Muscle layer of colon (tissue), 2 donors: ENCODE results near the gene BAHCC1.

Experiments used
- H3K27ac ChIP-seq: one replicate; pipeline ENCODE4 v1.7.0; 2013; ENCODE audit warnings: low read depth, mild to moderate bottlenecking, low read length, moderate library complexity
- H3K27me3 ChIP-seq, 2 donors: one replicate each; pipeline ENCODE4 v1.7.0; 2013; ENCODE audit warnings: low read length in 2 of 2, mild to moderate bottlenecking in 2 of 2; ENCODE audit not compliant: insufficient read depth in 2 of 2, control insufficient read depth in 1 of 2
- H3K36me3 ChIP-seq: one replicate; pipeline ENCODE4 v1.7.0; 2013; ENCODE audit warnings: mild to moderate bottlenecking, low read length; ENCODE audit not compliant: insufficient read depth
- H3K4me1 ChIP-seq: one replicate; pipeline ENCODE4 v1.7.0; 2013; ENCODE audit warnings: mild to moderate bottlenecking, low read length; ENCODE audit not compliant: insufficient read depth
- H3K4me3 ChIP-seq, 2 donors: one replicate each; pipeline ENCODE4 v1.7.0; 2013; ENCODE audit warnings: low read length in 2 of 2, low read depth in 1 of 2, mild to moderate bottlenecking in 1 of 2, moderate library complexity in 1 of 2
- H3K9ac ChIP-seq: one replicate; pipeline ENCODE4 v1.7.0; 2013; ENCODE audit warnings: low read length
- H3K9me3 ChIP-seq: one replicate; pipeline ENCODE4 v1.7.0; 2013; ENCODE audit warnings: mild to moderate bottlenecking, low read length
- donor health status: abdominal sarcoma.
- donor health status: Adenocarcinoma of cecum.

BAHCC1 gene

GRCh38 chr17:81487089-81487486, 91.8 kb downstream of the BAHCC1 start:
- H3K36me3 ChIP-seq: no peaks in the 10 kb centered on the region
- no peaks in the 10 kb centered on the region for H3K9me3 ChIP-seq
- no peak overlapping the region for H3K27ac ChIP-seq
- peaks cover 0 to 13% of the 10 kb centered on the region in 2 donors for H3K27me3 ChIP-seq
- H3K4me3 ChIP-seq: peak overlapping the region; percentile 45 to 63
- H3K4me1 ChIP-seq: peaks cover 16% of the 10 kb centered on the region
- H3K9ac ChIP-seq: no peak overlapping the region

- H3K9ac ChIP-seq: no peak overlapping the region
- H3K27me3 ChIP-seq: peaks cover 0 to 13% of the 10 kb centered on the region in 2 donors
- H3K4me1 ChIP-seq: peaks cover 16% of the 10 kb centered on the region
- no peaks in the 10 kb centered on the region for H3K36me3 ChIP-seq
- no peaks in the 10 kb centered on the region for H3K9me3 ChIP-seq
- H3K4me3 ChIP-seq: peak overlapping the region; percentile 49 to 63
- peak overlapping the region; percentile 32 for H3K27ac ChIP-seq
These were observed 92.4 kb downstream of the BAHCC1 start for GRCh38 chr17:81487487-81488275.

- no peak overlapping the region for H3K9ac ChIP-seq
- H3K27ac ChIP-seq: peak overlapping the region; percentile 28
- peak overlapping the region; percentile 49 to 63 for H3K4me3 ChIP-seq
- H3K36me3 ChIP-seq: no peaks in the 10 kb centered on the region
- no peaks in the 10 kb centered on the region for H3K9me3 ChIP-seq
- peaks cover 0 to 13% of the 10 kb centered on the region in 2 donors for H3K27me3 ChIP-seq
- H3K4me1 ChIP-seq: peaks cover 16% of the 10 kb centered on the region
These were observed 93.1 kb downstream of the BAHCC1 start for GRCh38 chr17:81488276-81488860.

- no peaks in the 10 kb centered on the region for H3K36me3 ChIP-seq
- H3K9me3 ChIP-seq: no peaks in the 10 kb centered on the region
- peaks cover 0 to 8% of the 10 kb centered on the region in 2 donors for H3K27me3 ChIP-seq
- H3K4me1 ChIP-seq: peaks cover 9% of the 10 kb centered on the region
- no peak overlapping the region for H3K4me3 ChIP-seq
- no peak overlapping the region for H3K27ac ChIP-seq
- no peak overlapping the region for H3K9ac ChIP-seq
These were observed 94.0 kb downstream of the BAHCC1 start for GRCh38 chr17:81489012-81489997.

- H3K36me3 ChIP-seq: no peaks in the 10 kb centered on the region
- no peak overlapping the region for H3K9ac ChIP-seq
- H3K27ac ChIP-seq: no peak overlapping the region
- H3K4me1 ChIP-seq: peaks cover 4% of the 10 kb centered on the region
- H3K9me3 ChIP-seq: no peaks in the 10 kb centered on the region
- H3K27me3 ChIP-seq: peaks cover 0 to 14% of the 10 kb centered on the region in 2 donors
- no peak overlapping the region for H3K4me3 ChIP-seq
These were observed 95.0 kb downstream of the BAHCC1 start for GRCh38 chr17:81489998-81490992.

- no peak overlapping the region for H3K27ac ChIP-seq
- no peak overlapping the region for H3K9ac ChIP-seq
- H3K4me1 ChIP-seq: peaks cover 4% of the 10 kb centered on the region
- peaks cover 0 to 14% of the 10 kb centered on the region in 2 donors for H3K27me3 ChIP-seq
- H3K36me3 ChIP-seq: no peaks in the 10 kb centered on the region
- H3K4me3 ChIP-seq: no peak overlapping the region
- H3K9me3 ChIP-seq: no peaks in the 10 kb centered on the region
These were observed 95.9 kb downstream of the BAHCC1 start for GRCh38 chr17:81491181-81491581.

GRCh38 chr17:81491761-81492160, 96.5 kb downstream of the BAHCC1 start:
- no peak overlapping the region for H3K9ac ChIP-seq
- H3K36me3 ChIP-seq: no peaks in the 10 kb centered on the region
- H3K27ac ChIP-seq: no peak overlapping the region
- H3K27me3 ChIP-seq: peaks cover 0 to 14% of the 10 kb centered on the region in 2 donors
- H3K4me3 ChIP-seq: no peak overlapping the region
- H3K9me3 ChIP-seq: no peaks in the 10 kb centered on the region
- peaks cover 4% of the 10 kb centered on the region for H3K4me1 ChIP-seq

GRCh38 chr17:81492202-81492601, 96.9 kb downstream of the BAHCC1 start:
- Histone ChIP-seq H3K4me3 (no peak overlapping the region), H3K9me3 (no peaks in the 10 kb centered on the region), H3K36me3 (no peaks in the 10 kb centered on the region), H3K9ac (no peak overlapping the region), H3K27ac (no peak overlapping the region), H3K27me3 (peaks cover 0 to 14% of the 10 kb centered on the region in 2 donors), H3K4me1 (peaks cover 3% of the 10 kb centered on the region)

GRCh38 chr17:81492706-81493105, 97.4 kb downstream of the BAHCC1 start:
- Histone ChIP-seq H3K27ac (no peak overlapping the region), H3K27me3 (peaks cover 0 to 14% of the 10 kb centered on the region in 2 donors), H3K9me3 (no peaks in the 10 kb centered on the region), H3K4me3 (no peak overlapping the region), H3K4me1 (no peaks in the 10 kb centered on the region), H3K9ac (no peak overlapping the region), H3K36me3 (no peaks in the 10 kb centered on the region)

- Histone ChIP-seq H3K27me3 (peaks cover 0 to 14% of the 10 kb centered on the region in 2 donors), H3K27ac (no peak overlapping the region), H3K36me3 (no peaks in the 10 kb centered on the region), H3K9ac (no peak overlapping the region), H3K4me3 (no peak overlapping the region), H3K4me1 (no peaks in the 10 kb centered on the region), H3K9me3 (no peaks in the 10 kb centered on the region)
These were observed 98.2 kb downstream of the BAHCC1 start for GRCh38 chr17:81493198-81494038.
